ENCODE measurements around the gene KIAA0825. TPM values are rescaled to one million over a fixed set of nuclear protein-coding genes. Genes with fewer than 3 reads are reported as not detected.

Gene KIAA0825
- total RNA-seq, 1 donor from 2014 or later = 2.0 TPM

DNA sequence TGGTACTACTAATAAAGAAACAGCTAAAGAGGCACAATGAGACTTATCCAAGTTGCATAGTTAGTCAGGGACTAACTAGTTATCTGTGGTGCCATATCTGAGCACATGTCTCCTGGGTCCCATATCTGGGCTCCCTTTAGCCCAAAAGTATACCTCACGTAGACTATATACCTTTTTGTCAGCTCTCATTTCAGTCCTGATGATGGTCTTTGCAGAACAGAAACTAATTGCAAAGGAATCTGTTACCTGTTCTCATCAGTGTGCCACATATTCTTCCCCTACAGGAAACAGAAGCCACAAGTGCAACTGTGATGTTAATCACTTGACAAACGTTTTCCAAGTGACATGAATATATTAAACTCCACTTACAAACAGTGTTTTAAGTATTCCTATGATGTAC lies 395.2 kb downstream of the KIAA0825 start:
- H3K27me3 Mint-ChIP-seq (ENCODE audit: unreplicated experiment) = no peaks in the 10 kb centered on the region
- no peak overlapping the region for H3K27ac Mint-ChIP-seq (ENCODE audit: unreplicated experiment)
- no peaks in the 10 kb centered on the region for H3K36me3 Mint-ChIP-seq (ENCODE audit: low read depth, unreplicated experiment)
- H3K4me3 Mint-ChIP-seq (ENCODE audit: unreplicated experiment) = no peak overlapping the region
- H3K4me1 Mint-ChIP-seq (ENCODE audit: unreplicated experiment) = no peaks in the 10 kb centered on the region
- no peaks in the 10 kb centered on the region for H3K9me3 Mint-ChIP-seq (ENCODE audit: unreplicated experiment)
- DNase-seq (ENCODE audit: low spot score) = no peak
- TF ChIP-seq, protein P1, sequence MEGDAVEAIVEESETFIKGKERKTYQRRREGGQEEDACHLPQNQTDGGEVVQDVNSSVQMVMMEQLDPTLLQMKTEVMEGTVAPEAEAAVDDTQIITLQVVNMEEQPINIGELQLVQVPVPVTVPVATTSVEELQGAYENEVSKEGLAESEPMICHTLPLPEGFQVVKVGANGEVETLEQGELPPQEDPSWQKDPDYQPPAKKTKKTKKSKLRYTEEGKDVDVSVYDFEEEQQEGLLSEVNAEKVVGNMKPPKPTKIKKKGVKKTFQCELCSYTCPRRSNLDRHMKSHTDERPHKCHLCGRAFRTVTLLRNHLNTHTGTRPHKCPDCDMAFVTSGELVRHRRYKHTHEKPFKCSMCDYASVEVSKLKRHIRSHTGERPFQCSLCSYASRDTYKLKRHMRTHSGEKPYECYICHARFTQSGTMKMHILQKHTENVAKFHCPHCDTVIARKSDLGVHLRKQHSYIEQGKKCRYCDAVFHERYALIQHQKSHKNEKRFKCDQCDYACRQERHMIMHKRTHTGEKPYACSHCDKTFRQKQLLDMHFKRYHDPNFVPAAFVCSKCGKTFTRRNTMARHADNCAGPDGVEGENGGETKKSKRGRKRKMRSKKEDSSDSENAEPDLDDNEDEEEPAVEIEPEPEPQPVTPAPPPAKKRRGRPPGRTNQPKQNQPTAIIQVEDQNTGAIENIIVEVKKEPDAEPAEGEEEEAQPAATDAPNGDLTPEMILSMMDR (IDR thresholded peaks at IDR 0.05; ENCODE audit: unreplicated experiment) = no peak

DNA sequence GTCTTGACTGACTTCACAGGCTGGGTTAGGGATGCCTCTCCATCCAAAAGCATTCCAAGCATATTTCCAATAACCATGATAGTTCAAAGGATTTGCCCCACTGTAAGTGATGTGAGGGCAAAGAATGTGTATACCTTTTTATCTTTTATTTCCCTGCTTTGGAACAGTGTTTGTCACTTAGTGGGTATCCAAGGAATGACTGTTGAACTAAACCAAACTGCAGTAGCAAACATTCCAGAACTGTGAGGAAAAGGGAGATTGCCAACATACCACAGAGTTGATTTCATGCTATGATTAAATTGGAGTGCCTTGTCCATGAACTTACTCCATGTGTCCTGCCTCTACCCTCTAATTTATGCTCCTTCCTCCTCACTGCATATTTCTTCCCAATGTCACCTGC lies 400.0 kb downstream of the KIAA0825 start:
- no peak for DNase-seq (ENCODE audit: low spot score)
- Mint-ChIP-seq H3K27ac (ENCODE audit: unreplicated experiment) (no peak overlapping the region), H3K36me3 (ENCODE audit: low read depth, unreplicated experiment) (no peaks in the 10 kb centered on the region), H3K4me3 (ENCODE audit: unreplicated experiment) (no peak overlapping the region), H3K27me3 (ENCODE audit: unreplicated experiment) (no peaks in the 10 kb centered on the region), H3K9me3 (ENCODE audit: unreplicated experiment) (no peaks in the 10 kb centered on the region), H3K4me1 (ENCODE audit: unreplicated experiment) (no peaks in the 10 kb centered on the region)
- TF ChIP-seq, protein P1 (IDR thresholded peaks at IDR 0.05; ENCODE audit: unreplicated experiment) = no peak

DNA sequence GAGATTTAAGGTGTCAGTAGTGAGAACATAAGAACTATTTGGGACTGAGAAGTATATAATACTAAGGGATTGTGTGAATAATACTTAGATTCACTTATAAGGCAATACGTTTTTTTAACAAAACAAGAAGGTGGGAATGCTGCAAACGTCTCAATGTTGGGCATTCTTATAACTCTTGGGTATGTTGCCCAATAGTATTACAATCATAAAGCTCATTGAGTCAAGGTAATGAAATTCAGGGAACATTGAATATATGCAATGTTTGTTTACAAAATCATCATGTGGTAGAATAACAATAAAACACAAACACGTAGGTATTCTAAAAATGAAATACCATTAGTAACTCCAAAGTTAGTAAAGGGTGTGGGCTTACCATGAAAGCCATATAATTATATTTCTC lies 400.7 kb downstream of the KIAA0825 start:
- H3K4me3 Mint-ChIP-seq (ENCODE audit: unreplicated experiment) = no peak overlapping the region
- no peaks in the 10 kb centered on the region for H3K27me3 Mint-ChIP-seq (ENCODE audit: unreplicated experiment)
- no peaks in the 10 kb centered on the region for H3K4me1 Mint-ChIP-seq (ENCODE audit: unreplicated experiment)
- no peaks in the 10 kb centered on the region for H3K9me3 Mint-ChIP-seq (ENCODE audit: unreplicated experiment)
- no peak overlapping the region for H3K27ac Mint-ChIP-seq (ENCODE audit: unreplicated experiment)
- DNase-seq (ENCODE audit: low spot score) = no peak
- H3K36me3 Mint-ChIP-seq (ENCODE audit: low read depth, unreplicated experiment) = no peaks in the 10 kb centered on the region
- TF ChIP-seq, protein P1 (IDR thresholded peaks at IDR 0.05; ENCODE audit: unreplicated experiment) = no peak

DNA sequence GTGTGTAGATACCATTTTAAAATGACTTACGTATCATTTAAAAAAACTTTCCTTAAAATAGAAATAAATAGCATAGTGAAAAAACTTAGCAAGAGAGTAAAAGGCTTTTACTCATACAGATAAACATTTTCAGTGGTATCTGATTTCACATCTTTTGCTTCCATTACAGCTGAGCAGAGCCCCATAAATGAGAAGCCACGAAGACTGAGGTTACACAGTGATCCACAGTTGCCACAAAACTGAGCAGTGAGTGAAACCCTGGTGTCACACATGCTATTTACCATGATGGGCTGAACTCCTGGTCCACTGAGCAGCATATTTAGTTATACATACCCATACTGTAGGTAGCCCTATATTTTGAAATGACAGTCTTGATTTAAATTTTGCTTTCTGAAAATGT lies 401.2 kb downstream of the KIAA0825 start:
- no peaks in the 10 kb centered on the region for H3K36me3 Mint-ChIP-seq (ENCODE audit: low read depth, unreplicated experiment)
- no peaks in the 10 kb centered on the region for H3K4me1 Mint-ChIP-seq (ENCODE audit: unreplicated experiment)
- no peak overlapping the region for H3K4me3 Mint-ChIP-seq (ENCODE audit: unreplicated experiment)
- no peak for DNase-seq (ENCODE audit: low spot score)
- no peaks in the 10 kb centered on the region for H3K27me3 Mint-ChIP-seq (ENCODE audit: unreplicated experiment)
- TF ChIP-seq, protein P1 (IDR thresholded peaks at IDR 0.05; ENCODE audit: unreplicated experiment) = no peak
- no peak overlapping the region for H3K27ac Mint-ChIP-seq (ENCODE audit: unreplicated experiment)
- H3K9me3 Mint-ChIP-seq (ENCODE audit: unreplicated experiment) = no peaks in the 10 kb centered on the region

DNA sequence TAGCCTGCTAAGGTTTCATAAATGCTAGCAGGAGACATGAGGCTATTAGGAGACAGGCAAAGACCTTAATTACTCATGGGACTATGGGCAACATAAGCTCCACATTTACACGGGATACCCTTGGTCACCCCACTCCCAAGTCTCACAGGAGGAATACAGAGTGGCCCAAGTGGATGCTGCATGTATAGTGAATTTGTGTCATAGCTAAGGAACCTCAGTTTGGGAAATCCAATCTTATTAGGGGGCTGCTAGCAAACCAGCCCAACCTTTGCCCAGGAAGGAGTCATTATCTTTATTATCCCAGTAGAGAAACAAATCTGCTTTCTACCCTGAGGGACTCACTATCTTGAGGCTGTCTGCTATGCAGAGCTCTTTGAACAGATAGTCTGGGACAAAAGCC lies 405.9 kb downstream of the KIAA0825 start:
- no peaks in the 10 kb centered on the region for H3K27me3 Mint-ChIP-seq (ENCODE audit: unreplicated experiment)
- H3K4me3 Mint-ChIP-seq (ENCODE audit: unreplicated experiment) = no peak overlapping the region
- no peaks in the 10 kb centered on the region for H3K4me1 Mint-ChIP-seq (ENCODE audit: unreplicated experiment)
- TF ChIP-seq, protein P1 (IDR thresholded peaks at IDR 0.05; ENCODE audit: unreplicated experiment) = no peak
- DNase-seq (ENCODE audit: low spot score) = no peak
- H3K27ac Mint-ChIP-seq (ENCODE audit: unreplicated experiment) = no peak overlapping the region
- H3K36me3 Mint-ChIP-seq (ENCODE audit: low read depth, unreplicated experiment) = no peaks in the 10 kb centered on the region
- H3K9me3 Mint-ChIP-seq (ENCODE audit: unreplicated experiment) = no peaks in the 10 kb centered on the region
